NCI-H2107 treated with DMSO at 0.1 percent for 48 hours (cell line): ENCODE results near the gene NRG3.

Experiments
- DNase-seq: peaks from one replicate; lab custom pipeline; 2025; ENCODE audit not compliant: unreplicated experiment; lab: John Stamatoyannopoulos, UW

Gene NRG3

DNA sequence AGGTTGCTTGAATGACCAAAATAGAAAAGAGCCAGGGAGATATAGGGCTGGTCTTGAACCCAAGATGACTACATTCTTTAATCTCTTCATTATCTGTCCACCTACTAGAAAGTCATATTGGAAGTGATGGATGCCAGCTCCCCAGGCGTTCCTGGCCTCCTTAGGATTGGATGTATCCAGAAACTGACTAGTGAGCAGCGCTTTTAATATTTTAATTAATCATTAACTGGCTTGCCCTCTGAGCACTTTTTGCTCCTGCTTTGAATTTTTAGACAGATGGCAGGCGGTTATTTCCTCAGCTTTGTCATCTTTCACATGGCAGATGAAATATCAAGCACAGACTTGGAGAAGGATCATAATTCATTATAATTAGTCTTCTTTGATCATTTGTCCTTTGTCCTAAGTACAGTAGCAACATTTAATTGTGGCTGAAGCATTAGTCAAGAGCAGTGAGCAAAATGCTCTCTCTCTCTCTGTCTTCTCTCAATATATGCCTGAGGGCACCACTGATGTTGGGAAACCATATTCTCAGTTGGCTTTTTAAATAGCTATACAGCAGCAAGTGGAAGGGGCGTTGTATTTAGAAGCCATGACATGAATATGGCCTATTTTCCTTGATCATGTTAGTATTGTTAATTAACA is 588.0 kb downstream of the NRG3 start:
- DNase-seq = no peak

DNA sequence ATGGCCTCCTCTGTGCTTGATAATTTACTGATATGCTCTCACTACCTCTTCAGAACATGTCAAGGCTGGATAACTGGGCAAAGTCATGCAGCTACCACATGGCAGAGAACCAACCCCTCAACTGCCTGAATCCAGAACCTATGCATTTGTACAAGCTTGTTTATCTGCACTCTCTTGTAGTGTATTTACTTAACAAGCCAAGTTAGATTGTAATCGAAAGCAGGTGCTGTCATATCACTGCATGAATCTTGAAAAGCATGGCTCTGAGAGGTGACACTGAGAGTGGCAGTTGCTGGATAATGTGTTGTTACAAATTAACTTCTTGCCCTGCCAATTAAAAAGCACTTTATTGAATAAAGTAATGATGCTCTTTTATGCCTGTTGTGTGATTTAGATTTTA is 588.6 kb downstream of the NRG3 start:
- no peak for DNase-seq

DNA sequence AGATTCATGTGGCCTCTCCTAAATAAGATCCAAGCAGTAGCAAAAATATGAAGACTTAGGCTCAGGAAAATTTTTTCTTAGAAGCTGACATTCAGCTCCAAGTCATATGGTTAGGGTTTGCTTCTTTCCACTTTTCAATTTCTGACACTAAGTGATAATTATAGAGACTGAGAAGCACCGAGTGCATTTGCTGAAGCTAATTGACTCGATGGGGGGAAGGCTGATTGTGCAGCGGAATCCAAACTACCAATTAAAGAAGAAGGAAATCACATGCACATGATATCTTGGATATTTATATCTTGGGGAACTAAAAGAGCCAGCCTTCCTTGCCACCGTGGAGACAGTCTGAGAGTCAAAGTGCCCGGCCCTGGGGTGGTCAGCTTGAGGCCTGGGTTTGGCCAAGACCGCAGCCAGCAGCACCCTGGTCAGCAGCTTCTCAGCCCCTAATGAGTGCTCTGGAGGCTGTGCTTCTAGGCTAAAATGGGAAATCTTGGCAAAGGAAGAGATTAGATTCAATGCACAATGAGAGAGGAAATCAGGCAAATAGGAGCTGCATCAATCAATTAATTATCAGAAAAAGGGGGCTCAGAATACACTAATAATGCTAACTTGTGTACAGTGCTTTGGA is 589.3 kb downstream of the NRG3 start:
- no peak for DNase-seq

DNA sequence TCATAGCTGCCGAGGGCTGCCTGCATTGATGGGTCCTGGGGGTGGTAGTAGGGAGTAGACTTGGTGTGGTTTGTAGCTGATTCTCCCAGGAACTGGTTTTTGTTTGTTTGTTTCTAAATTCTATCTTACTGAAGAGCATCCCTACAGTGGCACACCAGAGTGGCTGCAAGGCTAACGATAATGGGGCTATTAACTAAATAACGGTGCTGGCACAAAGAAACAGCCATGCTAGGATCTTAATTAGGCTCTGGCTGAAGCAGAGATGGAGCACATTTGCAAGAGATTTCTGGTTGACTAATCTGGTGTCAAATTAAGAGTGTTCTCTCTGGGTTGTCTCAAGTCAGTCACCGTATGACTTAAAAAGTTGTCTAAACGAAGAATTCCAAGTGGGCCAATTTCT is 590.0 kb downstream of the NRG3 start:
- DNase-seq = no peak

DNA sequence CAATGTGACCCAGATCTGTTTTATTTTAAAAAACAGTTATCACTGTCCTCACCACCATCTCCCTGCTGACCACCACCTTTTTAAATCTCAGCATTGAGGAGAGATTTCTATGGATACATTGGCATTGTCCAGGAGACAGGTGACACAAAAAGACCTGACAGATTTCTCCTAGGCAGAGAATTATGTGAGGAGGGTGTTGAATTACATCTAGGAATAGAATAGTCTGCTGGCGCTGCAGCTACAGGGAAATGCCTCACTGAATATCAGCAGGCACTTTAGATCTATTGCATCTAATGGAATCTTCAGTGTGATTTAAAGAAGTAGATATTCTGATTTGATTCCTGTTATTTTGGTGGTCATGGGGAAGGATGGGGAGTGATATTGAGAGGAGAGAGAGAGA is 593.5 kb downstream of the NRG3 start:
- no peak for DNase-seq

DNA sequence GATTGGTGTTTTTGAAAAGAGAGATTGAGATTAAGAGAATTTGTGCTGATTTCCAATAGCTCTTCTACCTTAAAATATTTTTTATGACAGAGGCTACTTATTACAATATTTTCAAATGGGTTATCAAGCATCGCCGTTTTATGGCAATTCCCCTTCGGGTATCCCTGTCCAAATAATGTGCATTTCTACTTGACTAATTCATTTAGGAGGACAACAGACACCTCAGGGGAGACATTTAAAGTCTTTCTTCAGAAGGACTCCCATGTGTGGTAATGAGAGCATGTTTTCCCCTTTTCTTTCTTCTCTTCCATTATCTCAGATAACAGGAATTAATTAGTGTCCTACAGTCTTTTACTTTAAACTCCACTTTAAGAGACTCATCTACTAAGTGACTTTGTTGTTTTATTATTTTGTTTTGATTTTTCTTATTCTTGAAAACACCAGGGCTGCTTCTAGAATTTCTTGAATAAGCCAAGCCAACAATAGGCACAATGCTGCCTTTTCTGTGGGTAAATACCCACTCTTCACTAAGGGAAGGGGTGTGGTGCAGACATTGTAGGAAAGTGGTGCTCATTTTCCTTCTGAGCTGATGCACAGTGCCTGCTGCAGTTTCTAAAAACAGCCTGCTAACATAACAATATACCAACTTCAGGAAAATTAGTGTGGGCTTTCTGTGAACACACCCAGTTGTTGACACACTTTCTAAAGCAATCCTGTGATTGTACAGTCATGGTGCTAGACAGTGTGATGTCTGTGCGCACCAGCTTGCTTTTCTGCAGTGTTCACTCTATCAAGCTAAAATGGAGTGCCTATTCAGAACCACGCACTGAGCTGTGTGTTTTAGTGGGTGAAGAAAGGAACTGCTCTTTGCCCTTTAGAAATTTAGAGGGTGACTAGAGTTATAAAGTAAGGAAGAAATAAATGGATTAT is 597.7 kb downstream of the NRG3 start:
- no peak for DNase-seq

DNA sequence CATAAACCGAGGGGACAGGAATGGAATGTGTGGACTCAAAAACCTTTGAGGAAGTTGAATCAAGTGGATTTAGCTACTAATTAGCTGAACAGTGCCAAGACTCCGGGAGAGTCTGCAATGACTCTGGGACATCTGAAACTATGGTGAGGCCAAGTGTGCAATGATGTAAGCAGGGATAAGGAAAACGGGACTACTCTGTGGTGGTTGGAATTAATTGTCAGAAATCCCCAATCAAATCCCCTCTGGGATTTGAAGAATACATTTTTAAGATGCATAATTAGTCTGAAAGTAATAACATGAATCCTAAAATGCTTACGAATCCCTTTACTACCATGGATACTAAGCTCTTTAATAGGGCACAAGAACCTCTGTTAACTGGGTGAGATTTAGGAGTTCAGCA is 602.8 kb downstream of the NRG3 start:
- DNase-seq = no peak

DNA sequence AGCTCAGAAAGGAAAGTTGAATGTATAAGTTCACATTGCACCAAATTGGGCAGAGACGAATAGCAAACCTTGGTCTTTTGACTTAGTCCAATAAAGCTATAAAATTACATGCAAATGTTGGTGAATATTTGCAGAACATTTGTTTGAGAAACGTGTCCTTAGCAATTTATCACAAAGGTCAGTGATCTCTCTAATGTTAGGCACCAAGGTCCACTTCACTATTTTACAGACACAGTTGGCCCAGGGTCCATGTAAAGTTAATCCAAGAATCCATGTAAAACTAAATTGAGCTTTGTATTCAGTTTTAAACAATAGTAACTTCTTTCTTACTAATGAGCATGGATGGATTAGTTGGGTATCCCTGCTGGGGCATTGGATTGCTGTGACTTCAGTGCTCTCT is 617.7 kb downstream of the NRG3 start:
- no peak for DNase-seq

DNA sequence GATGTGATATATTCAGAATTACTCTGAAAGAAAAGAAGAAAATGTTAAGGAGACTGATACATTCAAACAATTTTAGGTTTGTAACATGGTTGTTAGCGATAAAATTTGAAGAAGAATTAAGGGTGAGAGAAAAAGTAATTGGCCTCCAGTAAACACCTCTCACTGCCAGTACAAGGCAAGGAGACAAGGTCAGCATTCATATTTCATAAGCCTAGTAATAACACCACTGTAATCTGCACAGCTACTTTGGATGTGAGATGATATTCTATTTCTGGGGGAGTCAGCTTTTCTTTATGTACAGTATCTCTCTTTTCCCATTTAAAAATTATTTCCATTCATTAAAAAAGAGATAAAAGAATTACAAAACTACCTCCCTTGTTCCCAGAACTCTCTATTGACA is 621.1 kb downstream of the NRG3 start:
- DNase-seq = no peak

DNA sequence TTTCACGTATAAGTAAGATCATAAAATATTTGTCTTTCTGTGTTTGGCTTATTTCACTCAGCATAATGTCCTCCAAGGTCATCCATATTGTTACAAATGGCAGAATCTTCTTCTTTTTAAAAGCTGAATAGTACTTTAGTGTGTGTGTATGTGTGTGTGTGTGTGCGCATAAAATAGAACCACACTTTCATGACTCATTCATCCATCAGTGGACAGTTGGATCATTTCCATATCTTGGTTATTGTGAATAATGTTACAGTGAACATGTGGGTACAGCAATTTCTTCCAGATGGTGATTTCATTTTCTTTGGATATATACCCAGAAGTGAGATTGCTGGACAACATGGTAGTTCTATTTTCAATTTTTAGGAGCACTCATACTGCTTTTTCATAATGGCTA is 622.4 kb downstream of the NRG3 start:
- no peak for DNase-seq

DNA sequence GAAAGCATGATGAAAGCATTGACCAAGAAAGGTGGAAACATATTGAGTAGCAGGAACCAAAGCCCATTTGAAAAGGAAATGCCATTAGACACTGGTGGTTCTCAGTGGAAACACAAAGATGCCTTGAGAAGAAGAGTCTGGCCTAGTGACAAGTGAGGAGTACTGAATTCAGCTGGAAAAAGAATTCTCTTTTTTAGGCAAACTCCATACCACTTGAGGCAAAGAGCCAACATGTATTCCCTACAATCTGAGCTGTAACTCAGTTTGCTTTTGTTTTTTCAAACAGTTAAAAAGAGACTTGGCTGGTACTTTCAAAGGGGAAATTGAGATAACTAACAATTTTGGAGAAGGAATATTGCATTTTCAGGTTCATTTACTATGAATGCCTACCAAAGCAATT is 624.0 kb downstream of the NRG3 start:
- no peak for DNase-seq

DNA sequence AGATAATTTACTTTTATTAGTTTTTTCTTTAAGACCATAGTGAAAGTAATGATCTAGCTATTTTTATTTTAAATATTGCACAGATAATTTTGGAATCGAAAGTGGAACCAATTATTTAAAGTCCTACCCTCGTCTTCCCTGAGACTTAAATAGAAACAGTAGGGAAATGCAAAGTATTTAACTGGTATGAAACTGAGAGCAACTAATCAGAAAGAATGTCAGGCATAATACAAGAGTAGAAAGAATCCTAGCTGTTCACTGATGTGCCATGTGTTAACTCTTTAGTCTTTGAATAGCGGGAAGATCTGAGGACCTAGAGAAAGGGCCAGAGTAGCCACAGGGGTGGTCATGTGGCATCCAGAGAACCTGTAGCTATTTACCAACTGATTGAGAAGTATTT is 630.0 kb downstream of the NRG3 start:
- DNase-seq = no peak

DNA sequence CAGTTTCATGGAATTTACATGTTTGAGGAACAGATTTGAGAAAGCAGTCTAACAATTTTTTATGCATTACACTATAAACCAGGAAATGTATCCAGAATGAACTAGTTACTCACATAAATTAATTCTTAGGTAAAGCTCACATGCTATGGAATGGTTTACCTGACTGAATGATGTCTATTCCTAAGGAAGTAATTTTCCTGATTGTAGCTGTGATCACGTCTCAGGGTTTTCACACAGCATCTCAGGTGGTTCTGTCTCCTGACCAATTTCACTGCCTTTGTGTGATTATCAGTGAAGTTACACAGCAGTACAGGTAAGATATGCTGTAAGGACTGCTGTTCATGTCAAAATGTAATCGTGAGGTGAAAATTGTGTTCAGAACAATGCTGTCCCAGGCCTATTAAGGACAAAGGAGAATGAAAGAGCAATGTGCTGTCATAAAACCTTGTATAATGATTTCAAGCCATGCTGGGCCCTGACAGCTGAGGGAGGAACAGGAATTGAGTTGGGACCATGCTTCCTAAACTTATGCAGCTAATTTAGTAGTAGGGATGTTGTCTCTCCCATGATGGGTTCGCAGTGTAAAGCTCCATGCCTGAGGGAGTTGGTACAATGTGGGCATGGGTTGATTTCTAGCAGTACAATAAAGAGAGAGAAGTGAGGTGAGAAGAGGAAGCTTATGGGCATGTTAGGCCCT is 631.8 kb downstream of the NRG3 start:
- DNase-seq = no peak

DNA sequence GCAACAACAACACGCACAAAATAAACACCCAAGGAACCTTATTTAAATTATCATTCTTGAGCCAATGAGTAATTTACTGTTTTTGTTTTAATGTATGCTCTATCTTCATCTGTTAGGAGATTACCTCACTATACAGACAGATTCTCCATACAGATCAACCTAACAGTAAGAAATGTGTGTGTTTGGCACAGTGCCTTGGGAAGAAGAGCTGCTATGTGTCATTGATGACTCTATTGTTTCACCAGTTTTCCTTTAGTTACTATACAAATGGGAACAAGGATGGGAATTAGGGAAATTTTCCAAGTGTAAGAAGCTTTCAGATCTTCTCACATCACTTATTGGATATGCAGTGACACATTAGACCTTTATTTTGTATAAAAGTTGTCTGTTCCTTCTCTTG is 640.3 kb downstream of the NRG3 start:
- DNase-seq = no peak

DNA sequence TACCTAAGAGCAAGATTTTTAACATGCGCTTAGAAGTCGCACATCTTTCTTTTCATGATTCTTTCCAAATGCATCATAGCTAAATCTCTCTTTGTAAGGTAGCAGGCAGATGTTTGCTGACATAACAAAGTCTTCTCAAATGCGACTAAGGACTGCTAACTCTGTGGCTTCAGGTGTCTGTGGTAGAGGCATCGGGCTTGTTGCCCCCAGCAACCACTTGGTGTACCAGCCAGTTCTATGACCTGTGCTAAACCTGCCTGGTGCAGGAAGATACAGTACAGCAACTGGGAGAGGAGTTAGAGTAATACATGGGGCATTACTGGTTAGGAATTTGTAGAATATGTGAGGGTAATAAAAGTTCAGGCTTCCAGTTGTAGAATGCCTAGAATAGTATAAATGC is 654.1 kb downstream of the NRG3 start:
- no peak for DNase-seq

DNA sequence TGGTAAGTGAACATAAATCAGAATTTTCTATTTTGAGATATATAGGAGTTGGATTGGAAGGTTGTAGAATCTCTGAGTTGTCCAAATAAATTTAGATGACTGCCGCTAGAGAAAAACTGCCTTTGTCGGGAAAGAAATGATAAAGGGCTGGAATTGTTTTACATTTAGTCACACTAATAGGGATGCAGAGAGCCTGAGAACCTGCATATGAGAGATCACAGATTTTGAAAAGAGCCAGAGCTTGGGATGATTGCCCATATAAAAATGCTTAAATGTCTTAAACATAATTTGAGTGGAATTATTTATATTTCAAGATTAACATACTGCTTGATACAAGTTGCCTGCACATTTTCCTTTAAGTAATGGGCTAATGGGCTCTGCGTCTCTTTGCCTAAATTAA is 660.5 kb downstream of the NRG3 start:
- DNase-seq = no peak

DNA sequence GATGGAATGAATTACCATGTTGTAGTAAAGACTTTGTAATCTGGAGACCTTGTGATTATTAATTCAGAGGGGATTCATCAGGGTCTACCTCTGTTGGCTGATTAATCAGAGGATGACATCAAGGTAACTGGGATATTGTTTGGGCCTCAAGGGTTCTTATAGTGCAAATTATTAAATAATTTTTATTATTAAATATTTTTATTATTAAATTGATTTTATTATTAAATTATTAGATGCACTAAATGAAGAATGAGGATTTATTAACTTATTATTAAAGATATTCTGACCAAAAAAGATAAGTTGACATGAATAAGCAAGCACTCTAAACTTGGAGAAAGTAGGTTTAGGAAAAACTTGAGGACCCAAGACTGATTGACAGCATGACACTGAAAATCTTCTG is 661.7 kb downstream of the NRG3 start:
- no peak for DNase-seq

DNA sequence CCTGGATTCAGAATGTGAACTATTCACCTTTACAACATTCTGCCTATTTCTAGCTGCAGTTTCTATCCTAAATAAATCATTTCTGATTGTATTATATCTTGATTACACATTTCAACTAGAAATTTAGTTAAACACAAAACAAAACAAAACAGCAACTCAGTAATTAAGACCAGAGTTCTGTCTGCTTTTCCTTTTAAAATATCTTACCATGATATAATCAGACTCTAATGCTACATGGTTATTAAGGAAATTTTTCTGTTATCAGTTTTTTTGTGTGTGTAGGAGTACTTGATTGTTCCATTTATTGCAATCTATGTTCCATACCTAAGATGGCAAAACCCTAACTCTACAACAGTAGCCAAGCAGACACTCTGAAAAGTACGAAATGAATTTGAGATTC is 663.3 kb downstream of the NRG3 start:
- no peak for DNase-seq

DNA sequence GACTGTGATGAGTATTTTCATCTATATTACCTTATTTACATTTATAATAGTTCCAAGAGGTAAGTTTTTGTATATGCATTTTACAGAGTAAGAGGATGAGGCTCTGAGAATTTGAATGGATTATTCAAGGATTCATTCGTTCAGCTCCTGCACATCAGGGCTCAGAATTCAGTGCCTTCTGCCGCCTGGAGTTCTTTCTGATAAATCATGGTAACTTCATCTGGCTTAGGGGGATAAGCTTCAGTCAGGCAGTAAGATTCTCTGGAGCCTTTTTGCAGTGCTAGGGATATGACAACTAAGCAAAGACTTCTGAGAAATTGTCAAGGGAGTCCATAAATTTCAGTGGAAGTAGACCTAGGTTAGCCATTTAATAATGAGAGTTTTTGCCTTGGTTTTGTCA is 668.6 kb downstream of the NRG3 start:
- DNase-seq = no peak

DNA sequence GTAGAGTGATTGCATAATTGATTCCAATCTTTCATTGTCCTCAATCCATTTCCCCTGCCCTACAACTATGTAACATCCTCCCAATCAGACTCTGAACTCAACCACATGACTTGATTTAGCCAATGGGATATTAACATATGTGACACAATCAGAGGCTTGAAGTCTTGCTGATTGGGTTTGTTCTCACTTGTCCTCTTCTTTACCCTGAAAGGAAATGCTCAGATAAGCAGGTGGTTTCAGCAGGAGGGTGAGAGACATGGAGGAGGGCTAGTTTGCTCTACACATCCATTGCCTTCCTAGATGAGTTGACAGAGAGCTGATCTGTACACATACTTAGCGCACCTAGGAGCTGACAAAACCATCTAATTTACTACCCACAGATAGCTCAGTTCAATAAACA is 669.4 kb downstream of the NRG3 start:
- DNase-seq = no peak

DNA sequence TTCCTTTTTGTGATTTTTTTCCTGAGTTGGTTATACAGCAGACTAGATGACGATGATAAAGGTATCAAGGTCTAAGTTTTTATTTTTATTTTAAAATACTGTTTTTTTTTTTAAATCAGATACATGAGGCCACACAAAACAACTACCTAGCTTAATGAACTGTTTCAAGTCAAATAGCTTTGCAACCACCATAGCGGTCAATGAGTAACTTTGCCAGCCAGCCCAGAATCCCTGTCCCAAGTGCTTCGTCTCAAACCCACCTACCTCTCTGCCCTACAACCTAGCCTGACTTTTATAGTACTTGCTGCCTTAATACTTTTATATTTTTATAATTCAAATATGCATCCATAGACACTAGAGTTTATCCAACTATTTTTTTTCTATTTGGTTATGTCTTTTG is 676.5 kb downstream of the NRG3 start:
- DNase-seq = no peak

DNA sequence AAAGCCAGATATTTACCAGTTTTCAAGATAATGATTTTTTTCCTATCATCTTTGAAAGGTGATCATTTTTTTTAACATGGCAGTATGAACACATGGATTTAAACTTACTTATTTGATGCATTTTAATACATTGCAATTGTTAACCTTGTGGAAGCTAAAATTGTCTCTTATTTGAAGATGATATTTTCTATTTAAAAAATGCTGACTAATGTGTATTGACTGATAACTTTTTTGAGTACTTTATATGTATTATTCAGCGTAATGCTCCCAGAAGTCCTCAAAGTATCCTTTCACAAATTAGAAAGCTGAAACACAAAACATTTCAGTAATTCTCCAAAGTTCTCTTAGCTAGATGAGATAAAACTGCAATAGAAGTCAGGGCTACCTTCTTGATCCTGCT is 677.3 kb downstream of the NRG3 start:
- no peak for DNase-seq
